Stimulated activated CD4-positive, alpha-beta T cell treated with anti-CD3 and anti-CD28 coated beads, TNF-alpha, amount 100 ng/mL, for 4 hours (primary cell): Measurements from ENCODE around the gene THRB.

Source experiments
- DNase-seq, 3 experiments: peaks; one replicate each; pipeline ENCODE4 v3.0.0-alpha.2; 2020; ENCODE audit warnings: low read depth in 3 of 3

The THRB gene

DNA sequence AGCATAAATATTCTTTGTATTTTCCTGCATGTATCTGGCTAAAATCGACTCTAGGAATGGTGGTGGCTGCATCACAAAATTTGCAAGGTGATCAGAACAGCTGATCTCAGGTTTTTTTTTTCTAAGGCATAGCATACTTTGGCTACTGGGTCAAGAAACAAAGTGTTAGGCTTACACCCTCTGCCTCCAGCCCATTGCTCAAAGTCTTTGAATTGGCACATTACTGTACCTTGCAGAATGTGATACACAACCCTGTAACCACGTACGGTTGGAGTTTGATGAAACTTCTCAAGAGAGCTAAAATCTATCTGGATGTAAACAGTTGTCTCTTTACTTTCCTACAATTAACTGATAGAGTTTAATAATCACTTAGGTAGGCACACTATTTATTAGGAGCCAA is 188.1 kb downstream of the THRB start:
- no peak for DNase-seq

DNA sequence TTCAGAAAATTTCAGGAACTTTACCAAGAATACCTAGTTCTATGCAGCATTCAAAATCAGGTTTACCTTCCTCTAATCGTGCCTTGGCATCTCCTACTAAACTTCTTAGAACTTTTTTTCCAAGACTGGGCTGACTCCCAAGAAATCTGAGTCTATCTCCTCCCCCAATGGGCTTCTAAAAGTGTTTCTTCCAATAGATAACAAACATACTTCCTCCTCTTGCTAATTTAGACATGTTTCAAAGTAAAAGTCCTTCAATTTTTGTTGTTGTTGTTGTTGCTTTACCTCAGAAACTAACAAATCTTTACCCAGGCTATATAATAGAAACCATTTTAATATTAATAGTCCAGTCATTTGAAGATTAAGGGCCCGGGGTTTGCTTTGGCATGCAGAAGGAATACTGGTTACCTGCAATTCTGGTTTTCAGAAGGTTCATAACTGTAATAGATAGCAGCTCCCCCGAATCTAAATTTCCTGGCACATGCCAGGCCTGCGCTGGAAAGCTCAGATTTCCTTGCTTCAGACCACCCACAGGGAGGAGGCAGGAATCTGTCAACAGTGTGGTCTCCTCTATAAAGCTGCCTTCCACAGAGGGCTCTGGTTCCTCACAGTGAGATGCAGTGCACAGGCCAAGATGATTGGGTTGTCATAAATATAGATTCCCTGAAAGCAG is 188.7 kb downstream of the THRB start:
- no peak for DNase-seq

- no peak for DNase-seq
These were observed 191.4 kb downstream of the THRB start for GRCh38 chr3:24303057-24303754.

DNA sequence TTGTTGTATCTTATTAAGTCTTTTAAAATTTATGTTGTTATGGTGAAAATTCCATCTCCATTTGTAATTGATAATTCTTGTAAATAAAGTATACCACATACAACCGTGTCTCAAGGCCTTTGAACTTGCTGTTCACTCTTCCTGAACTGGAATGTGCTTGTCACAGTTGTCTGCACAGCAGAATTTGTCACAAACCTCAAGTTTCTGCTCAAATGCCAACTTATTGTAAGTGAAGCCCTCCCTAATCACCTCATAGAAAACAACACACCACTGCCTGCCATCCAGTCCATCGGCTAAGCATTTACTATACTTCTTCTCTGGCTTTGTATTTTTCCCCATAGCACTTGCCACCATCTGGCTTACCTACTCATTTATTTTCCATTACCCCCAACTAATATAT is 192.3 kb downstream of the THRB start:
- no peak for DNase-seq

GRCh38 chr3:24300949-24301348 is 193.7 kb downstream of the THRB start:
- DNase-seq, result no peak

DNA sequence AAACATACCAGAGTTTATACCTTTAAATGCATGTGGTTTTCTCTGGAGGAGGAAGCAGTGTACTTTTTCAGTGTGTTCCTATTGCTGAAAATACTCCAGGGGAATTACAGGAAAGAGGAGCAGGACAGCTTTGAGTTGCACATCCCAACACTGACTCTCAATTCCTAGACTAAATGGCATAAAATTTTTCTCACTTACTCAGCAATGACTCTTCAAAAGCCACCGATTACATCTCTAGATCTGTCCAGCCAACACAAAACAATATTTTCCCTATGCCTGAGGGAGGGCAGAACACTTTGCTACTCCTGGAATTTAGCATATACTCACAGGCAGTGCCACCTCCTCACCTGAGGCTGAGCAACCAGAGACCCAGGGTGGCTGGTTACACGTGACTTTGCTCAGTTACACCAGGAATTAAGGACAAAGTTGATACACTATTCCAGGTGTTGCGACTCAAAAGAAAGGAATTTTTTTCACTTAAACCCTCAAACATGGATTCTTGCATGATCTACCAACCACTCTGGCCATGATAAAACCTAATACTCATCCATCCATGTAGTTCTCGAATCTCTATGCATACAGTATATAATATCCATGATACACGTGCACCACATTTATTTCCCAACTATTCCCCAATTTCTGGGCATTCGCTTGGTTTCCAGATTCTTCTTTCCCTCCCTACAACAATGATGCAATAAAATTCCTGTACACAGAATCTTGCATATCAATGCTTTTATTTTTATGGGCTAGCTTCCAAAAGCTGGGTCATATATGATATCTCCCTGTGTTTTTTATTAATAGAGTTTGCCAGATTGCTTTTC is 194.6 kb downstream of the THRB start:
- no peak for DNase-seq

DNA sequence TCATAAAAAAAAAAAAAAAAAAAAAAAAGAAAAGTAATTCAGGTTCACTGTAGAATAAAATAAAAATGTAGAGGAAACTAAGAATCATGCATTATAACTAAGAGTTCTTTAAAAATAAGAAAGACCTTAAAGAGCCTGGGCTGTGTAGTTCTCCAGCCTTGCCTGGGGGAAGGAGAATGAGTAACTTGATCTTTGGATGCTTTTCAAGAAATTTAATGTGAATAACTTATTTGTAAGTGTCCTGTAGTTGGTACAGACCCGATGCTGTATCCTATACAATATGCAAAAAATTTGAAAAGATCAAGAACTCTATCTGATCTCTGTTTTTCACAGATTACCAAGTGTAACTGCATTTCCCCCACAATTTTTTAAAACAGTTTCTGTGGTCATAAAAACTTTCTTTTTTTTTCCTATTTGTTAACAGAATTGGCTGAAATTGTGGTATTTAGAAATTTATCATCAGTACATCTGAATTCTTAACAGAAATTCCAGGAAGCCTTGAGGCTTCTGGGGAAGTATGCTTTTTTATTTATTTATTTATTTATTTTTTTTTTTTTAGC is 195.3 kb downstream of the THRB start:
- no peak for DNase-seq

GRCh38 chr3:24296441-24297205 is 198.0 kb downstream of the THRB start:
- no peak for DNase-seq

- DNase-seq, result no peak
These were observed 200.5 kb downstream of the THRB start for GRCh38 chr3:24294150-24294549.

GRCh38 chr3:24291646-24292045 is 203.0 kb downstream of the THRB start:
- no peak for DNase-seq

- no peak for DNase-seq
These were observed 204.1 kb downstream of the THRB start for GRCh38 chr3:24290596-24290995.

DNA sequence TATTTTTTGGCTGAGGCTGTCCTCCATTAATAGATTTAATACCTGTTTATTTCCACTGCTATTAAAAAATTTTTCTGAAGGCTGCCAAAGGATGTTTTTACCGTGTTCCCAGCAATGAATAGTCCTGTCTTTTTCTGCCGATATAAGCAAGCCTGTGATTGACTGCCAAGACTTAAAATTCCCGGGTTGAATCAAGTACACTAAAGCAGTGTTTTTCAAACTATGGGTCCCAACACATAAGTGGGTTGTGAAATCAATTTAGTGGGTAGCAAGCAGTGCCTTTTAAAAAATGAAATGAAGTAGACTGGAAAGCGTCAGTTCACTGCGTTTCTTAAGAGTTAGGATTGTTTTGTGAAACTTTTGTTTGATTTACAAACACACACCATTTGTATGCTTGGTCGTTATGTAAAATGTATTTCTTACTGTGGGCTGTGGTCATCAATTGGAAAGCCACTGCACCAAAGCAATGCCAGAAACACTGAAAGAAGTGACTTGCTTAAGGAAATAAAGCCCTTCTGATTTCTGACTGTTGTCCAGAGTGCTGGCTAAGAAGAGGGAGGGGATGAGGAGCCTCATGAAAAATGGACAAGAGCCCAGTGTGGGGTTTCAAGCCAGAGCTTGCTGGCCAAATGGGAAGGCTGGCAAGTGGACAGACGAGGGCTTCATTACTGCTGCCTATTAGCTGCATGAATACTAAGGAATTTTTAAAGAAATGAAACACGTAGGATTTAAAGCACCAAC is 206.0 kb downstream of the THRB start:
- no peak for DNase-seq

DNA sequence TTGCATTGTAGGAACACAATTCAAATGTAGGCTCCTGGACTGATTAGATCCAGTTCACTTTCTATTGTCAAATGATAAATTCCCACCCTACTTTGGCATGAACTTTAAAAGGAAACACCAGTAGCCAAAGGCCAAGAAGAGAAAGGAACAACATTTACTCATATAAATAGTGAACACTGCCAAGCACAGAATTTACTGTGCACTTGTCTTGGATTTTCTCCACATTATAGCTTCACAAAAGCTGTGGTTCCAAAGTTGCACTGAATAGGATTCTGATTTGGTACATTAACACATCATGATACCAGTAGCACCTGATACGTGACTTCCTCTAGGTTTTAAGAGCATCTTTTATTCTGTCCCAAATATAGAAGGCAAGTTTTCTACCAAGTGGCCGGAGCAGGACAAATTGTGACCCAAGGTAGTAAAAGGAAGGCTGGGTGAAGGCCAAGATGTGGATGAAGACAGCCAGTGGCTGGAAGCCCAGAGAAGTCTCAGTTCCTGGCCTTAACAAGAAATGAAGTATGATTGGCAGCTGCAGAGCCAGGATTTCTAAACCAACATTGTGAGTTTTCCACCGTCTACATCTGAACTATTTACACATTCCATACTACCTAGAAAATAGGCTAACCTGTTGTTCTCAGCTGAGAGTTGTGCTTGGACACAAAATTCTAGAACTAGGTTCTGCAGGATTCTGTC is 206.7 kb downstream of the THRB start:
- DNase-seq, result no peak

DNA sequence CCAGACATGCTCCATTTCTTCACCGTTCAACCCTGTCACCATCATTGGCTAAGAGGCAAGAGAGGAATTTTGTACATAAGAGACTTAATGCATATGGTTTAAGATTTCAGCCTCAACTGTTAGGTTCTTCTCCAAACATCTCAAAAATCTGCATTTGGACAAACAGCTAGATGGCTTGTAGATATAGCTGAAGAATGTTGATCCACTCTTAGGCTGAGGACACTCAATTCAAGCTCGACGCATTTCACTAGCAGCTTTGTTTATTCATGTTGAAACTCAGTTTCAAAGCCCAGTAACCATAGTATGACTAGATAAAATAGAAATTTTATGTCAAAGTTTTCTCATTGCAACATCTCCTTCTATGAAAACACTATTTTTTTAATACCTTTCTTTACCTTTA is 208.2 kb downstream of the THRB start:
- no peak for DNase-seq

DNA sequence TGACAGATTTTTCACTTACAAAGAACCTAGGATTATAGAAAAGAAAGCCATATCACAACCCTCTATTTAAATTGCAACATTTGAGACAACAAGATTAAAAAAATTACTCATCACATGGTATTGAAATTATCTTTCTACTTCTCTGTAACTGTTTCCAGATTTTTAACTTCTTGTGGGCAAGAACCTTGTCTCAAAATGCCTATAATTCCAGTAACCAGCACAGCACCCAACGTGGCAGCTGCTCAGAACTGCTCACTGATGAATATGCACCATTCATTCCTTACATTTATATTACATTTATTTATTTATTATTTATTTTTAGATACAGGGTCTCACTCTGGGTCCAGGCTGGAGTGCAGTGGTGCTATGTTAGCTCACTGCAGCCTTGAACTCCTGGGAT is 216.1 kb downstream of the THRB start:
- no peak for DNase-seq

DNA sequence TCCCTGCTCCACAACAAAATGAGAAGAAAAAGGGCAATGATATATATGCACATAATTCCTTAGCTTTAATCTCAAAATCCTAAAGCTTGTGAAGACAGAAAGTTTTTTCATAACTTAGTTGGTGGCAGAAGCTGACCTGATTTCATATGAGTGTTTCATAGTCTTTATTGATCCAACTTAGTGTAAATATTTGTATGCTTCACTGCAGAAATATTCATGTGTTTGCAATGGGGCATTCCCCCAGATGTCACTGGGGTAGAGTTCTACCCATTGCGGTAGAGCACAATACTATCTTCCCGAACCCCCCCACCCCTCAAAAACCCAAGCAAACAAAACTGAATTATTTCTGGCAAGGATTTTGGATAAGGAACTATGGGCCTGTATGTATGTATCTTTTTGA is 221.2 kb downstream of the THRB start:
- no peak for DNase-seq

- no peak for DNase-seq
These were observed 221.8 kb downstream of the THRB start for GRCh38 chr3:24272875-24273274.

- no peak for DNase-seq
These were observed 222.2 kb downstream of the THRB start for GRCh38 chr3:24272408-24272807.

GRCh38 chr3:24271228-24271627 is 223.4 kb downstream of the THRB start:
- no peak for DNase-seq

GRCh38 chr3:24270744-24271143 is 223.9 kb downstream of the THRB start:
- no peak for DNase-seq
